ENCODE results near the gene LYPD8.

LYPD8 gene

DNA sequence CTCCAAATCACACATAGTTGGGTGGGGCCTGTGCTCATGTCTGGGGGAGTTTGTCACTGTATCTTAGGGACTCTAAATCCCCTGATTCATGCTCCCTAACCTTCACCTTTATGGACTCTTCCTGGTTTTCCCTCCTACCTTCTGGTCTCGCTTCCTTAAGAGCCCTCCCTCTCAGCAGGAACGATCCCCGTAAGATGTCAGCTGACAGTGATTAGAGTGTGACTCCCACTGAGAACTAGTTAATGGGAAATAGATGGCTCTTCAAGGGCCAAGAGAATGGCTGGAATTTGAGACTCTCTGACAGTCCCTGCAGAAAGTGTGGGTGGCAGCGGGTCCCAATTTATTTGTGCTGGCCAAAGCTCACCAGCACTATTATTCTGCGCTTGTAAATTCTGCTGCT is 22.0 kb downstream of the LYPD8 start:
- H3K36me3 ChIP-seq (replicated peaks; ENCODE audit: insufficient read depth, low read length) = no peaks in the 10 kb centered on the region
- no peaks in the 10 kb centered on the region for H3K4me1 ChIP-seq (ENCODE audit: low read length)
- H3K79me2 ChIP-seq (ENCODE audit: low read length) = no peaks in the 10 kb centered on the region
- H4K20me1 ChIP-seq (ENCODE audit: insufficient read depth, low read length) = no peaks in the 10 kb centered on the region
- DNase-seq = no peak
- no peaks in the 10 kb centered on the region for H3F3A ChIP-seq (ENCODE audit: insufficient read depth, low read length)
- H3K27ac ChIP-seq (ENCODE audit: low read length) = no peak overlapping the region
- no peak overlapping the region for H3K9ac ChIP-seq (ENCODE audit: low read length)
- no peaks in the 10 kb centered on the region for H3K27me3 ChIP-seq (replicated peaks; ENCODE audit: insufficient read depth, low read length)
- no peaks in the 10 kb centered on the region for H3K9me3 ChIP-seq (replicated peaks; ENCODE audit: insufficient read depth, low read length)
- TF ChIP-seq EZH2 (optimal IDR thresholded peaks at IDR 0.05; ENCODE audit: low read depth, low read length) (no peak), EZH2phosphoT487 (IDR thresholded peaks at IDR 0.05; ENCODE audit: low read length) (no peak)
- TF ChIP-seq, protein P1, sequence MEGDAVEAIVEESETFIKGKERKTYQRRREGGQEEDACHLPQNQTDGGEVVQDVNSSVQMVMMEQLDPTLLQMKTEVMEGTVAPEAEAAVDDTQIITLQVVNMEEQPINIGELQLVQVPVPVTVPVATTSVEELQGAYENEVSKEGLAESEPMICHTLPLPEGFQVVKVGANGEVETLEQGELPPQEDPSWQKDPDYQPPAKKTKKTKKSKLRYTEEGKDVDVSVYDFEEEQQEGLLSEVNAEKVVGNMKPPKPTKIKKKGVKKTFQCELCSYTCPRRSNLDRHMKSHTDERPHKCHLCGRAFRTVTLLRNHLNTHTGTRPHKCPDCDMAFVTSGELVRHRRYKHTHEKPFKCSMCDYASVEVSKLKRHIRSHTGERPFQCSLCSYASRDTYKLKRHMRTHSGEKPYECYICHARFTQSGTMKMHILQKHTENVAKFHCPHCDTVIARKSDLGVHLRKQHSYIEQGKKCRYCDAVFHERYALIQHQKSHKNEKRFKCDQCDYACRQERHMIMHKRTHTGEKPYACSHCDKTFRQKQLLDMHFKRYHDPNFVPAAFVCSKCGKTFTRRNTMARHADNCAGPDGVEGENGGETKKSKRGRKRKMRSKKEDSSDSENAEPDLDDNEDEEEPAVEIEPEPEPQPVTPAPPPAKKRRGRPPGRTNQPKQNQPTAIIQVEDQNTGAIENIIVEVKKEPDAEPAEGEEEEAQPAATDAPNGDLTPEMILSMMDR (IDR thresholded peaks at IDR 0.05; ENCODE audit: low read length) = no peak
- H3K9me2 ChIP-seq (replicated peaks; ENCODE audit: insufficient read depth, low read length) = no peaks in the 10 kb centered on the region
- H3K4me2 ChIP-seq (ENCODE audit: low read depth, low read length) = no peak overlapping the region
- no peak overlapping the region for H2AFZ ChIP-seq (ENCODE audit: low read length)
- H3K4me3 ChIP-seq (ENCODE audit: low read length) = no peak overlapping the region

DNA sequence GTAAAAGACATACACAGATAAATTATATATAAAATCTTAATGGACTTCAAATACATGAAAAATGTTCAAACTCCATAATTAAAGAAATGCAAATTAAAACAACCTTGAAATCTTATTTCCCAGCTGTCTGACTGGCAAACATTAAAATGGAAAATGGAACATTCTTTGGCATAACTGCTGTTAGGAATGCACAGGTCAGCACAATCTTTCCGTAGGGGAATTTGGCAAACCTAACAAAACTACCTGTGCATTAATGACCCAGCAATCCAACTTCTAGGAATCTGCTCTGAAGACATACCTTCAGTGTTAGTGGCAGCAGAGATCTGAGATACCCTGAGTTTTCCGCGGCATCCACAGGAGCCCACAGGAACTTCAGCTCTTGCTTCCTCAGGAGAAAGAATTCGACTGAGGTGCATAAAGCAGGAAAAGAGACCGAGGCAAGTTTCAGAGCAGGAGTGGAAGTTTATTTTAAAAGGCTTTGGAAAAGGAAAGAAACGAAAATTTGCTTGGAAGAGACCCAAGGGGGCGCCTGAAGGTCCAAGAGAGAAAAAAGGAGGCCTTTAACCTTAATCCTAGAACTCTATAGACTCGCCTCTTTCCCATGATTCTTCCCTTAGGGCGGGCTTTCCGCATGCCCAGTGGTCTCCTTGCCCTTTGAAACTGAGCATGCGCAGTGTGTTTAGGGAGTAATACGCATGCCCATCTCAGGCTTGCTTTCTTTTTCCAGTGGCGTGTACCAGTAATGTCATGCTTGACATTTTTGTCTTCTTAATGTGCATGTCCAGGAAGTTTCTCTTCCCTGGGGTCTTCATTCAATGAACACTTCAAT is 24.8 kb downstream of the LYPD8 start:
- Histone ChIP-seq H3F3A (ENCODE audit: insufficient read depth, low read length) (no peaks in the 10 kb centered on the region), H3K4me3 (ENCODE audit: low read length) (no peak overlapping the region), H3K36me3 (replicated peaks; ENCODE audit: insufficient read depth, low read length) (no peaks in the 10 kb centered on the region), H3K79me2 (ENCODE audit: low read length) (no peaks in the 10 kb centered on the region), H3K9me3 (replicated peaks; ENCODE audit: insufficient read depth, low read length) (no peaks in the 10 kb centered on the region), H3K27me3 (replicated peaks; ENCODE audit: insufficient read depth, low read length) (no peaks in the 10 kb centered on the region), H3K9ac (ENCODE audit: low read length) (no peak overlapping the region), H3K4me2 (ENCODE audit: low read depth, low read length) (no peak overlapping the region), H3K27ac (ENCODE audit: low read length) (no peak overlapping the region), H3K9me2 (replicated peaks; ENCODE audit: insufficient read depth, low read length) (no peaks in the 10 kb centered on the region), H4K20me1 (ENCODE audit: insufficient read depth, low read length) (no peaks in the 10 kb centered on the region), H2AFZ (ENCODE audit: low read length) (no peak overlapping the region), H3K4me1 (ENCODE audit: low read length) (no peaks in the 10 kb centered on the region)
- no peak for DNase-seq
- TF ChIP-seq, protein P1 (IDR thresholded peaks at IDR 0.05; ENCODE audit: low read length) = no peak
- TF ChIP-seq EZH2phosphoT487 (IDR thresholded peaks at IDR 0.05; ENCODE audit: low read length) (no peak), EZH2 (optimal IDR thresholded peaks at IDR 0.05; ENCODE audit: low read depth, low read length) (no peak)

DNA sequence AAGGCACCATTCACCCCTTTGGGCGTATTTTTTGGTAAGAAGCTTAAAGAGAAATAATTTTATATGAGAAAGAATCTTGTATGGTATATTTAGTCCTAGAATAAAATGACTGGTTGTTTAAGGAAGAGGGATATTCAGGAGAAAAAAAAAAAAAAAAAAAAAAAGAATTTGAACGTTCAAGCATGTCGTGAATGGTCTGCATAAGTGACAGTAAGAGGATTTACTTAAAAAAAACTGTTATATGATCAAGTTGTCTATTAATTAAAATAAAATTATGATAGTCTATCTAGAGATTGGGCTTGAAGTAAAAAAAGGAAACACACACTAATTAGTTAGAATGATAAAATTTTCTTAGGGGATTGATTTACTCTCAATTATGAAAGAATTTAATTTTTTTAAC is 41.3 kb downstream of the LYPD8 start:
- TF ChIP-seq EZH2 (optimal IDR thresholded peaks at IDR 0.05; ENCODE audit: low read depth, low read length) (no peak), EZH2phosphoT487 (IDR thresholded peaks at IDR 0.05; ENCODE audit: low read length) (no peak)
- TF ChIP-seq, protein P1 (IDR thresholded peaks at IDR 0.05; ENCODE audit: low read length) = no peak
- Histone ChIP-seq H3K4me1 (ENCODE audit: low read length) (no peaks in the 10 kb centered on the region), H2AFZ (ENCODE audit: low read length) (no peak overlapping the region), H3K36me3 (replicated peaks; ENCODE audit: insufficient read depth, low read length) (no peaks in the 10 kb centered on the region), H3F3A (ENCODE audit: insufficient read depth, low read length) (no peaks in the 10 kb centered on the region), H3K9ac (ENCODE audit: low read length) (no peak overlapping the region), H3K9me2 (replicated peaks; ENCODE audit: insufficient read depth, low read length) (no peaks in the 10 kb centered on the region), H3K4me3 (ENCODE audit: low read length) (no peak overlapping the region), H3K4me2 (ENCODE audit: low read depth, low read length) (no peak overlapping the region), H3K27ac (ENCODE audit: low read length) (no peak overlapping the region), H3K79me2 (ENCODE audit: low read length) (no peaks in the 10 kb centered on the region), H4K20me1 (ENCODE audit: insufficient read depth, low read length) (no peaks in the 10 kb centered on the region), H3K9me3 (replicated peaks; ENCODE audit: insufficient read depth, low read length) (no peaks in the 10 kb centered on the region), H3K27me3 (replicated peaks; ENCODE audit: insufficient read depth, low read length) (no peaks in the 10 kb centered on the region)
- DNase-seq = no peak
